ENCODE results near the gene CELF3. TPM values are rescaled to one million over a fixed set of nuclear protein-coding genes. Genes with fewer than 3 reads are reported as not detected.

CELF3 gene
- total RNA-seq, 1 experiment from 2014 or later = not detected

- no peaks in the 10 kb centered on the region for H3K27me3 ChIP-seq (ENCODE audit: control insufficient read depth, insufficient read depth, low read length)
- TF ChIP-seq, protein P1, sequence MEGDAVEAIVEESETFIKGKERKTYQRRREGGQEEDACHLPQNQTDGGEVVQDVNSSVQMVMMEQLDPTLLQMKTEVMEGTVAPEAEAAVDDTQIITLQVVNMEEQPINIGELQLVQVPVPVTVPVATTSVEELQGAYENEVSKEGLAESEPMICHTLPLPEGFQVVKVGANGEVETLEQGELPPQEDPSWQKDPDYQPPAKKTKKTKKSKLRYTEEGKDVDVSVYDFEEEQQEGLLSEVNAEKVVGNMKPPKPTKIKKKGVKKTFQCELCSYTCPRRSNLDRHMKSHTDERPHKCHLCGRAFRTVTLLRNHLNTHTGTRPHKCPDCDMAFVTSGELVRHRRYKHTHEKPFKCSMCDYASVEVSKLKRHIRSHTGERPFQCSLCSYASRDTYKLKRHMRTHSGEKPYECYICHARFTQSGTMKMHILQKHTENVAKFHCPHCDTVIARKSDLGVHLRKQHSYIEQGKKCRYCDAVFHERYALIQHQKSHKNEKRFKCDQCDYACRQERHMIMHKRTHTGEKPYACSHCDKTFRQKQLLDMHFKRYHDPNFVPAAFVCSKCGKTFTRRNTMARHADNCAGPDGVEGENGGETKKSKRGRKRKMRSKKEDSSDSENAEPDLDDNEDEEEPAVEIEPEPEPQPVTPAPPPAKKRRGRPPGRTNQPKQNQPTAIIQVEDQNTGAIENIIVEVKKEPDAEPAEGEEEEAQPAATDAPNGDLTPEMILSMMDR (IDR thresholded peaks at IDR 0.05) = no peak
- TF ChIP-seq SIN3A (IDR thresholded peaks at IDR 0.05; ENCODE audit: borderline replicate concordance, insufficient read depth, low read depth, low read length) (no peak), TCF7L2 (IDR thresholded peaks at IDR 0.05; ENCODE audit: low read depth, low read length) (no peak), POLR2AphosphoS5 (IDR thresholded peaks at IDR 0.05; ENCODE audit: low read depth, low read length) (no peak)
- H3K4me3 ChIP-seq (ENCODE audit: low read depth in 2 of 2, low read length in 2 of 2) = no peak overlapping the region
- H3K9me3 ChIP-seq (ENCODE audit: control insufficient read depth, insufficient read depth, low read depth, low read length) = no peaks in the 10 kb centered on the region
- intact Hi-C loops (cut with micrococcal nuclease; ENCODE audit: unreplicated experiment) (no loop called here), in situ Hi-C loops (cut with HindIII; ENCODE audit: low pct_unique_long_range_greater_than_20kb, low sequenced_read_pairs) (no loop called here)
- ChIA-PET POLR2A (no interaction called here), CTCF (no interaction called here)
- H3K27ac ChIP-seq (ENCODE audit: low read length) = no peak overlapping the region
- BruUV-seq (replicated peaks) = no TSS peak
- ATAC-seq = no peak
- H3K4me1 ChIP-seq (ENCODE audit: control insufficient read depth, insufficient read depth, low read length) = no peaks in the 10 kb centered on the region
- H3K36me3 ChIP-seq (ENCODE audit: control insufficient read depth, insufficient read depth, low read length) = 0 out of 2 replicates have a peak, but pooled peaks cover 2% of the 10 kb centered on the region
- no peak for DNase-seq (ENCODE audit: low read depth, low spot score)
Measured at GRCh38 chr1:151703813-151704212, 12.8 kb downstream of the CELF3 start.

GRCh38 chr1:151702936-151703335, 13.7 kb downstream of the CELF3 start:
- no TSS peak for BruUV-seq (replicated peaks)
- in situ Hi-C loops (cut with HindIII; ENCODE audit: low pct_unique_long_range_greater_than_20kb, low sequenced_read_pairs) = no loop called here
- no peaks in the 10 kb centered on the region for H3K4me1 ChIP-seq (ENCODE audit: control insufficient read depth, insufficient read depth, low read length)
- H3K4me3 ChIP-seq (ENCODE audit: low read depth in 2 of 2, low read length in 2 of 2) = no peak overlapping the region
- ChIA-PET POLR2A (no interaction called here), CTCF (no interaction called here)
- no peaks in the 10 kb centered on the region for H3K9me3 ChIP-seq (ENCODE audit: control insufficient read depth, insufficient read depth, low read depth, low read length)
- 0 out of 2 replicates have a peak, but pooled peaks cover 2% of the 10 kb centered on the region for H3K36me3 ChIP-seq (ENCODE audit: control insufficient read depth, insufficient read depth, low read length)
- intact Hi-C loops (cut with micrococcal nuclease; ENCODE audit: unreplicated experiment) = no loop called here
- H3K27ac ChIP-seq (ENCODE audit: low read length) = no peak overlapping the region
- no peak for DNase-seq (ENCODE audit: low read depth, low spot score)
- no peak for TF ChIP-seq POLR2AphosphoS5 (IDR thresholded peaks at IDR 0.05; ENCODE audit: low read depth, low read length)
- TF ChIP-seq, protein P1 (IDR thresholded peaks at IDR 0.05) = no peak
- TF ChIP-seq, protein P2, sequence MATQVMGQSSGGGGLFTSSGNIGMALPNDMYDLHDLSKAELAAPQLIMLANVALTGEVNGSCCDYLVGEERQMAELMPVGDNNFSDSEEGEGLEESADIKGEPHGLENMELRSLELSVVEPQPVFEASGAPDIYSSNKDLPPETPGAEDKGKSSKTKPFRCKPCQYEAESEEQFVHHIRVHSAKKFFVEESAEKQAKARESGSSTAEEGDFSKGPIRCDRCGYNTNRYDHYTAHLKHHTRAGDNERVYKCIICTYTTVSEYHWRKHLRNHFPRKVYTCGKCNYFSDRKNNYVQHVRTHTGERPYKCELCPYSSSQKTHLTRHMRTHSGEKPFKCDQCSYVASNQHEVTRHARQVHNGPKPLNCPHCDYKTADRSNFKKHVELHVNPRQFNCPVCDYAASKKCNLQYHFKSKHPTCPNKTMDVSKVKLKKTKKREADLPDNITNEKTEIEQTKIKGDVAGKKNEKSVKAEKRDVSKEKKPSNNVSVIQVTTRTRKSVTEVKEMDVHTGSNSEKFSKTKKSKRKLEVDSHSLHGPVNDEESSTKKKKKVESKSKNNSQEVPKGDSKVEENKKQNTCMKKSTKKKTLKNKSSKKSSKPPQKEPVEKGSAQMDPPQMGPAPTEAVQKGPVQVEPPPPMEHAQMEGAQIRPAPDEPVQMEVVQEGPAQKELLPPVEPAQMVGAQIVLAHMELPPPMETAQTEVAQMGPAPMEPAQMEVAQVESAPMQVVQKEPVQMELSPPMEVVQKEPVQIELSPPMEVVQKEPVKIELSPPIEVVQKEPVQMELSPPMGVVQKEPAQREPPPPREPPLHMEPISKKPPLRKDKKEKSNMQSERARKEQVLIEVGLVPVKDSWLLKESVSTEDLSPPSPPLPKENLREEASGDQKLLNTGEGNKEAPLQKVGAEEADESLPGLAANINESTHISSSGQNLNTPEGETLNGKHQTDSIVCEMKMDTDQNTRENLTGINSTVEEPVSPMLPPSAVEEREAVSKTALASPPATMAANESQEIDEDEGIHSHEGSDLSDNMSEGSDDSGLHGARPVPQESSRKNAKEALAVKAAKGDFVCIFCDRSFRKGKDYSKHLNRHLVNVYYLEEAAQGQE (IDR thresholded peaks at IDR 0.05; ENCODE audit: insufficient read depth in 1 of 2, low read depth in 2 of 2, low read length in 1 of 2) = no peak
- no peak for TF ChIP-seq SIN3A (IDR thresholded peaks at IDR 0.05; ENCODE audit: borderline replicate concordance, insufficient read depth, low read depth, low read length)
- TF ChIP-seq TCF7L2 (IDR thresholded peaks at IDR 0.05; ENCODE audit: low read depth, low read length) = no peak
- ATAC-seq = no peak
- H3K27me3 ChIP-seq (ENCODE audit: control insufficient read depth, insufficient read depth, low read length) = no peaks in the 10 kb centered on the region

Measured in Panc1 (cell line).